ENCODE data around the gene ZNF653.

- TF ChIP-seq GATA2 (IDR thresholded peaks at IDR 0.05; ENCODE audit: low read depth, low read length) (no peak), GATA3 (IDR thresholded peaks at IDR 0.05; ENCODE audit: low read depth, low read length) (no peak)
Measured at GRCh38 chr19:11447347-11448262, 58.0 kb downstream of the ZNF653 start.

All from SH-SY5Y (cell line).